Upper lobe of right lung (tissue), 1 donor: Measurements from ENCODE around the gene EXOC7. TPM values are rescaled to one million over a fixed set of nuclear protein-coding genes. Genes with fewer than 3 reads are reported as not detected.

ENCODE experiments used
- ATAC-seq: fragments of 200-7000 bp; cut with Tn5 transposase; one replicate; pipeline ENCODE4 v1.9.1; 2020; ENCODE audit warnings: mild to moderate bottlenecking, moderate library complexity
- DNase-seq: peaks from one replicate; pipeline ENCODE4 v3.0.0-alpha.2; 2020
- H3K27ac ChIP-seq: fragments of 200-600 bp; one replicate; pipeline ENCODE4 v1.8.0; 2022
- H3K27me3 ChIP-seq: fragments of 200-600 bp; one replicate; pipeline ENCODE4 v1.8.0; 2022; ENCODE audit warnings: mild to moderate bottlenecking
- H3K36me3 ChIP-seq: fragments of 200-600 bp; one replicate; pipeline ENCODE4 v1.8.0; 2022
- H3K4me1 ChIP-seq: fragments of 200-600 bp; one replicate; pipeline ENCODE4 v1.8.0; 2022
- H3K4me3 ChIP-seq: fragments of 200-600 bp; one replicate; pipeline ENCODE4 v1.8.0; 2022; ENCODE audit warnings: mild to moderate bottlenecking
- H3K9me3 ChIP-seq: fragments of 200-600 bp; one replicate; pipeline ENCODE4 v1.8.0; 2022
- intact Hi-C: fragments of 100-400 bp; cut with DNase I; formaldehyde crosslinking; loops from one replicate; pipeline ENCODE4 v1.11.0; 2022
- total RNA-seq: library from RNA; stranded (reverse); fragmentation: NEBNext Ultra II Directional; extraction: Animal tissue kit (Norgen Biotek cat#: 25700); gene quantifications from one replicate; pipeline ENCODE4 v1.2.1, GENCODE V29; 2021
- TF ChIP-seq, protein P1 (sequence below): fragments of 200-600 bp; IDR thresholded peaks from one replicate; pipeline ENCODE4 v1.8.0; 2022; ENCODE audit warnings: antibody characterized with exemption
- donor health status: DM: no; HTN: yes; CAD: no; lungs with severe emphysema.

EXOC7 gene
- total RNA-seq, 1 donor from 2014 or later, result 121 TPM

DNA sequence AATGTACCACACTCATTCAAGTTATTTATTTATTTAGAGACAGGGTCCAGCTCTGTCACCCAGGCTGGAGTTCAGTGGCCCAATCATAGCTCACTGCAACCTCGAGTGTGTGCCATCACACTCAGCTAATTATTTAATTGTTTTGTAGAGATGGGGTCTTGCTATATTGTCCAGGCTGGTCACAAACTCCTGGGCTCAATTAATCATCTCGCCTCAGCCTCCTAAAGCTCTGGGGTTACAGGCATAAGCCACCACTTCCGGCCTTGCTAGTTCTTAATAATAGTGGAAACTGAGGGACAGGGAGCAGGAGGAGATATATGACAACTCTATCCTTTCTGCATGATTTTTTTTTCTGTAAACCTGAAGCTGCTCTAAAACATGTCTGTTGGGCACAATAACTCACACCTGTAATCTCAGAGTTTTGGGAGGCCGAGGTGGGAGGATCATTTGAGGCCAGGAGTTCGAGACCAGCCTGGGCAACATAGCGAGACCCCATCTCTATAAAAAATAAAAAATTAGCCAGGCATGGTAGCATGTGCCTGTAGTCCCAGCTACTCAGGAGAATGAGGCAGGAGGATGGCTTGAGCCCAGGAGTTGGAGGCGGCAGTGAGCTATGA lies 11.7 kb upstream of the EXOC7 start:
- no peak for ATAC-seq
- Histone ChIP-seq H3K4me3 (no peak overlapping the region), H3K27me3 (no peaks in the 10 kb centered on the region), H3K9me3 (no peaks in the 10 kb centered on the region), H3K36me3 (no peaks in the 10 kb centered on the region), H3K27ac (no peak overlapping the region), H3K4me1 (no peaks in the 10 kb centered on the region)
- intact Hi-C loops, result no loop called here
- no peak for DNase-seq
- TF ChIP-seq, protein P1, sequence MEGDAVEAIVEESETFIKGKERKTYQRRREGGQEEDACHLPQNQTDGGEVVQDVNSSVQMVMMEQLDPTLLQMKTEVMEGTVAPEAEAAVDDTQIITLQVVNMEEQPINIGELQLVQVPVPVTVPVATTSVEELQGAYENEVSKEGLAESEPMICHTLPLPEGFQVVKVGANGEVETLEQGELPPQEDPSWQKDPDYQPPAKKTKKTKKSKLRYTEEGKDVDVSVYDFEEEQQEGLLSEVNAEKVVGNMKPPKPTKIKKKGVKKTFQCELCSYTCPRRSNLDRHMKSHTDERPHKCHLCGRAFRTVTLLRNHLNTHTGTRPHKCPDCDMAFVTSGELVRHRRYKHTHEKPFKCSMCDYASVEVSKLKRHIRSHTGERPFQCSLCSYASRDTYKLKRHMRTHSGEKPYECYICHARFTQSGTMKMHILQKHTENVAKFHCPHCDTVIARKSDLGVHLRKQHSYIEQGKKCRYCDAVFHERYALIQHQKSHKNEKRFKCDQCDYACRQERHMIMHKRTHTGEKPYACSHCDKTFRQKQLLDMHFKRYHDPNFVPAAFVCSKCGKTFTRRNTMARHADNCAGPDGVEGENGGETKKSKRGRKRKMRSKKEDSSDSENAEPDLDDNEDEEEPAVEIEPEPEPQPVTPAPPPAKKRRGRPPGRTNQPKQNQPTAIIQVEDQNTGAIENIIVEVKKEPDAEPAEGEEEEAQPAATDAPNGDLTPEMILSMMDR, result no peak

DNA sequence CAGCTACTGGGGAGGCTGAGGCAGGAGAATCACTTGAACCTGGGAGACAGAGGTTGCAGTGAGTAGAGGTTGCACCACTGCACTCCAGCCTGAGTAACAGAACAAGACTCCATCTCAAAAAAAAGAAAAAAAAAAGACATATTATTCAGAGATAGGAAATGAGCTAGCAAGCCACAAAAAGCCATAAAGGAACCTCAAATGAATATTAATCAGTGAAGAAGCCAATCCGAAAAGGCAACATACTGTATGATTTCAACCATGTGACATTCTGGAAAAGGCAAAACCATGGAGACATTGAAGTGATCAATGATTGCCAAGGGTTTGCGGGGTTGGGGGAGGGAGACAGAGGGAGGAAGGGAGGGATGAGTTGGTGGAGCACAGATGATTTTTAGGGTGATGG lies 8.4 kb upstream of the EXOC7 start:
- intact Hi-C loops, result no loop called here
- Histone ChIP-seq H3K4me3 (no peak overlapping the region), H3K4me1 (no peaks in the 10 kb centered on the region), H3K27me3 (no peaks in the 10 kb centered on the region), H3K36me3 (no peaks in the 10 kb centered on the region), H3K9me3 (no peaks in the 10 kb centered on the region), H3K27ac (no peak overlapping the region)
- ATAC-seq (no peak), DNase-seq (no peak)
- TF ChIP-seq, protein P1, result no peak

DNA sequence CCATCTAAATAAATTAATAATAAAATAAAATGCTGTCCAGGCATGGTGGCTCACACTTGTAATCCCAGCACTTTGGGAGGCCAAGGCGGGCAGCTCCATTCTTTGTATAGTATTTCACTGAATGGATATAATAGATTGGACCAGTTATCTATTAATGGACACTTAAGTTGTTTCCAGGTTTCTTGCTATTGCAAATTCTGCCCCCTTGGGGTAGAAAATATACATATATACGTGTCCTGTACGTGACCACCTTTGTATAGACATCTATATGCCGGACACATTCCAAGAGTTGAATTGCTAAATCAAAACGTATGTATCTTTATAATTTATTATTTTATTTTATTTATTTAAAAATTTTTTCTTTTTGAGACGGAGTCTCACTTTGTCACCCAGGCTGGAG lies 3.9 kb upstream of the EXOC7 start:
- DNase-seq (no peak), ATAC-seq (no peak)
- Histone ChIP-seq H3K36me3 (no peaks in the 10 kb centered on the region), H3K4me1 (peaks cover 10% of the 10 kb centered on the region), H3K9me3 (no peaks in the 10 kb centered on the region), H3K27ac (no peak overlapping the region), H3K4me3 (no peak overlapping the region), H3K27me3 (no peaks in the 10 kb centered on the region)
- TF ChIP-seq, protein P1, result peak; percentile 22
- intact Hi-C loops, result no loop called here

DNA sequence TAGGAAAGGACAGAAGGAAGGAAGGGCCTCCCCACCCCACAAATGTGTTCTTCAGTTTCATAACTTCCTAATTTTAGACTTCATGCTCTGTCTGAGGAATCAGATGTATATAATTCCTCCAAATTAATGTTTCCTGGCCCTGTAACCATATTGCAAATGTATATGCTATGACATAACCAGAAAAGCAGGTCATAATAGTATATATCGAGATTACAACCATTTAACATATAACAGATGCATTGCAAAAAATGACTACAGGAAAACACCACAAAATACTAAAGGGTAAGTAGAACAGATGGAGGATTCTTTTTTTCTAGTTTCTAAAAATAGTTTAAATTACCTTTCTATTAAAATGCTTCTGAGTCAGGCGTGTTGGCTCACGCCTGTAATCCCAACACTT lies 3.1 kb upstream of the EXOC7 start:
- no peak for ATAC-seq
- intact Hi-C loops, result no loop called here
- H3K4me1 ChIP-seq, result peaks cover 15% of the 10 kb centered on the region
- no peak for DNase-seq
- no peak overlapping the region for H3K27ac ChIP-seq
- TF ChIP-seq, protein P1, result no peak
- H3K4me3 ChIP-seq, result no peak overlapping the region
- H3K36me3 ChIP-seq, result peaks cover 2% of the 10 kb centered on the region
- H3K27me3 ChIP-seq, result no peaks in the 10 kb centered on the region
- H3K9me3 ChIP-seq, result no peaks in the 10 kb centered on the region

DNA sequence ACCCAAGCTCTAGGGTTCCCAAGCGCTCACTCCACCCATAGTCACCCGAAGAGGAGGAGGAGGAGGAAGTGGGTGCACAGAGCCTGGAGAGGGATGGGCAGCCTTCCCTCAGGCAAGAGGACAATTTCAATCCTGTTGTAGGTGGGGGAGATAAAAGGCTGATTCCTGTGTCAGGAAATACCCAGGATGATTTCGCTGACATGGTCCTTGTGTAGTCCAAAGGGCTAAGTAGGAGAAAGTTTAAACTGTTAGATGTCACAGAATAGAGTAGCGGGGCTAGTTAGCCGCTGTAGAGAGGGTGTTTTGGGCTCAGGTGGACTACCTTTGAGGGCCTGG lies 1.3 kb upstream of the EXOC7 start:
- intact Hi-C loops, result no loop called here
- TF ChIP-seq, protein P1, result no peak
- H3K36me3 ChIP-seq, result peaks cover 20% of the 10 kb centered on the region
- H3K27me3 ChIP-seq, result no peaks in the 10 kb centered on the region
- H3K4me1 ChIP-seq, result peaks cover 15% of the 10 kb centered on the region
- ATAC-seq (no peak), DNase-seq (no peak)
- H3K27ac ChIP-seq, result no peak overlapping the region
- H3K4me3 ChIP-seq, result no peak overlapping the region
- no peaks in the 10 kb centered on the region for H3K9me3 ChIP-seq
